ENCODE data around the gene JUND.

JUND gene

DNA sequence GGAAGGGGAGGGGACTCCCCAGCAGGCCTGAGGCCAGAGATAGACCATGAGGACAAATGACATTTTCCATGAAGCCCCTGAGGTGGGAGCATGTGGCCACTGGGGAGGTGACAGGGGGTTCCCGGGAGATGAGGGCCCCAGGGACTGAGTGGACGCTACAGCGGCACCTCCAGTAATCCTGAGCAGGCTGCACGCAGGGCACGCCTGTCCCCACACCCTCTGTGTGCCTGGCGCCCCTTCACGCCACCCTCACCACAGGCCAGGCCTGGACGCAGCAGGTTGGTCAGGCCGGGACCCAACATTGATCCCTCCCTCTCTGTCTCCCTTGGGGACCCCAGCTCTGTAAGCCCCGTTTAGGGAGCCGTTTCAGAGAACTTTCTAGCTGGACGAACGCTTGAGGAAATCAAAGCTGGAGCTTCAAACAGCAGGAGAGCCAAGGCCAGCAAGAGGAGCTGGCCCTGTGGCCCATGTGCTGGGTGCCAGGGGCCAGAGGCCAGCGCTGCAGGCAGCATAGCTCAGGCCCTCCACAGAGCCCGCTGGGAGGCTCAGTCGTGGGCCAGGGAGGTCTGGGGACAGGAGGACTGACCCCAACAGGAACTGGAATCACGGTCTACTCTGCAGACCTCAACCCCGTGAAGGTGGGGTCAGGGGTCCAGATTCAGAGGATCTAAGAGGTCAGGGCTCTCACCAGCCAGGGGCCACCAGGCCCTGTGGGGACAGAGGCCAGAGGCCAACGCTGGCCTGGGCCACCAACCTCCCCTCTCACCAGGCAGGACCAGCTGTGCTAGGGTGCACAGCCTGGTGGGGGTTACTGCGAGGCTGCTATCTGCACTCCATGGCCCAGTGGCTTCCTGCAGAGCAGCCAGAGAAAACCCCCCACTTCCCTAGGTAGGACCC is 26.9 kb upstream of the JUND start:
- DNase-seq = no peak

DNA sequence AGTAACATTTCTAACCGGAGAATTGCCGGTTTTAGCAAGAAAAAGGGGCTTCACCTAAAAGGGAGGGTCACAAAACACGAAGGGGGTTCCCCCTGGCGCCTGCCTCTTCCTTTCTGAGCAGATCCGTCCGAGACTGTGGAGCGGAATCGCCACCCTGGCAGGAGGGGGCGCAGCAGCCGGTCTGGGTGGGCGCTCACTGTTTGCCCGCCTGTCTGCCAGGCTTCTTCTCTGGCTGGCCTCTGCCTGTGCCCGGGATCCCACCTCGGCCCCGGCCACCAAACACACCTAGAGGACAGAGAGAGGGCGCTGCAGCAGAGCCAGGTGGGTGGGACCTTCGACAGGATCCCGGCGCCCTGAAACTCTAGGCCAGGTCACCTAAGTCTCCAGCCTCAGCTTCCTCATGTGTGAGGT is 25.9 kb upstream of the JUND start:
- no peak for DNase-seq

DNA sequence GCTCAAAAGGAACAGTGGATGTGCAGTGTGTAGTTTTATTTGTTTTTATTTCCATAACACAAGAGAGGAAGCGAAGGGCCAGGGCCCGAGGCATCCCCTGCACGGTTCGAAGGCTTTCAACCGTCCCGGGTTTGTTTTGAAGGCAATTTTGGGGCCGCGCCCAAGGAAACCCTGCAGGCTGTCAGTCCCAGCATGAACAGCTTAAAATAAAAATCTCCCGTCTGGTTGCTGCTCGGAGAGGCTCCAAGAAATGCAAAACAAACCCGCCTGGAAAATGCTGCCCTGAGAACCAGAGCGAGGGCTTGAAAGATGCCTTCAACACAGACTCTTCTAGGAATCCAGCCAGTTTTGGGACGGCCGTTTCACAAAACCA is 25.5 kb upstream of the JUND start:
- no peak for DNase-seq

DNA sequence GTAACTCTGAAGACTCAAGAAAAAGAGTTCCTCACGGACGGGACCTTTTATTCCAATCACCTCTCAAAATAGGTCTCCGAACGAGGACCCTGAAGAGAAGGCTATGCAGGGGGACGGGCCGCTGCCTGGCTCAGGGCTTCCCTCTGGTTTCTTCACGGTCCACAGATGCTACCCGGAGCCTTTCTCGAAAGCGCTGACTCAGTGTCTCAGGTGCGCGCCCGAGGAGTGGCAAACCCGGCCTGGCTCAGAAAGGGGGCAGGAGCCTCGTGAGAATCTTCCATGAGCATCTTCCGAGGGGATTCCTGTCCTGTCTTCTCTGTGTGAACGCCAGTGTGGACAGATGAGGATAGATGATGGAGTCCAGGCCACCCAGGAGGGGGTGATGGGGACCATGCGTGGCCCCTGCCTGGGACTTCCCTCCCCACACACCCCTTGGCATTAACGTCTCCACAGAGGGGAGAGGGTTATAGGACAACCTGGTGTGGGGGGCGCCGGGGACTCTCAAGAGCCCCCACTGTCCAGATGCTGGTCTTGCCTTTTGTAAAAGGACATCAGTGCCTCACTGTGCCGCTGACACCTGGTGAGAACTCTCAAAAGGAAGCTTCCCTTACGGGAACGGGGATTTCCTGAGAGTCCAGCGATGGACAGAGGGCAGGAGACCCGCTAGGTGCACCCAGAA is 24.9 kb upstream of the JUND start:
- no peak for DNase-seq

DNA sequence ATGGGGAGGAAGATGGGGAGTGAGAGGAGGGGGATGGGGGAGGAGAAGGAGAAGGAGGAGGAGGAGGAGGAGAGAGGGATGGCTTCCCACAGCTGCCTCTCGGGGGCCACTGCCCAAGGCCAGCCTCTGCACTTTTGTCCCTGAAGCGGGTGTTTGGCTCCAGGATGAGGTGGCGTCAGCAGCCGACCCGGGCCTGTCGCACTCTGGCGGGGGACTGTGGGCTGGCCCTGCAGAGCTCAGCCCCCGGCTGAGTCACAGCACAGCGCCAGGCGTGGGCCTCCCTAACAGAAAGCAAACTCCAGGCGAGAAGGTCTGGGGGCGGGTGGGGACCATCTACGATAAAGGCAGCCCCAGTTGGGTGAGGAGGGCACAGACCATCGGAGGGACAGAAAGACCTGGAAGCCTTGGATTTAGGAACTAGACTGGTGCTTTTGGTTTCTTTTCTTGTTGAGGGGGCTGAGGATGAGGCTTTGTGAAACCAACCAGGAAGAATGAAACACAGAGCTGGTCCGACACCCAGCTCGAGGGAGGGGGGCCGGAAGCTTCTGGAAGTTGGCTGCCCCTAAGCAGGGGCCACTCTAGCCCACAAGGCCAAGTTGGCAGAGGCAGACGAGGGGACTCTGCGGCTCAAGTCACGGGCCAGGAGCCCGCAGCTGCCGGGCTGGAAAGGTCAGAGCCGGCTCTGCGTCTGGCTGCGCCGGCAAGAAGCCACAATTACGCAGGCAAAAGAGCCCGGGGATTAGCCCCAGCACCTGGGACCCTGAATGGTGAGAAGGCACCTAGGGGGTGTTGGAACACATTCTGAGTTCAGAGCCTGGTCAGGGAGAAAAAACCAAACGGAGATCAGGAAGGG is 23.3 kb upstream of the JUND start:
- no peak for DNase-seq

DNA sequence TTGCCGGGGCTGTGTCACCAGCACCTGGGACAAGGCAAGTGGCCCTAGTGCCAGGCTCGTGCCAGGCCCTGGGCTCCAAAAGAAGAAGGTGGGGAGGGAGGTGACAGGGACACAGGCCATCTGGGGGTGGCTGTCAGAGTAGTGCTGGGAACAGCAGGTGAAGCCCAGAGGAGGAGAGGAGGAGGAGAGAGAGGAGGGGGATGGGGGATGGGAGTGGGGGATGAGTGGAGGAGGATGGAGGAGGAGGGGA is 22.7 kb upstream of the JUND start:
- DNase-seq = no peak

DNA sequence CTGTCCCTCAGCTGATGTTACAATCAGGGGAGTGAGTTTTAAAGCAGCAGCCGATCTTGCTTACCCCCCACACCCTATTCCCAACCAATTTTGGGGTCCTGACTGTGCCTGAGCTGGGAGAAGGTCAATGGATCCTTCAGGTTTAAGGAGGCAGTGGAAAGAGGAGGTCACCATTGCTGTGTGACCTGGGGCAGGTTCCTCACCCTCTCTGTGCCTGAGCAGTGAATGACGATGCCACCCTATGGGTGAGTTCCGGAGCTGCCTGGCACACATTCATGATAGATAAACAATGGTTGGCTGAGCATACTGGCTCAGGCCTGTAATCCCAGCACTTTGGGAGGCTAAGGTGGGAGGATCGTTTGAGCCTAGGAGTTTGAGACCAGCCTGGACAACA is 20.3 kb upstream of the JUND start:
- no peak for DNase-seq

DNA sequence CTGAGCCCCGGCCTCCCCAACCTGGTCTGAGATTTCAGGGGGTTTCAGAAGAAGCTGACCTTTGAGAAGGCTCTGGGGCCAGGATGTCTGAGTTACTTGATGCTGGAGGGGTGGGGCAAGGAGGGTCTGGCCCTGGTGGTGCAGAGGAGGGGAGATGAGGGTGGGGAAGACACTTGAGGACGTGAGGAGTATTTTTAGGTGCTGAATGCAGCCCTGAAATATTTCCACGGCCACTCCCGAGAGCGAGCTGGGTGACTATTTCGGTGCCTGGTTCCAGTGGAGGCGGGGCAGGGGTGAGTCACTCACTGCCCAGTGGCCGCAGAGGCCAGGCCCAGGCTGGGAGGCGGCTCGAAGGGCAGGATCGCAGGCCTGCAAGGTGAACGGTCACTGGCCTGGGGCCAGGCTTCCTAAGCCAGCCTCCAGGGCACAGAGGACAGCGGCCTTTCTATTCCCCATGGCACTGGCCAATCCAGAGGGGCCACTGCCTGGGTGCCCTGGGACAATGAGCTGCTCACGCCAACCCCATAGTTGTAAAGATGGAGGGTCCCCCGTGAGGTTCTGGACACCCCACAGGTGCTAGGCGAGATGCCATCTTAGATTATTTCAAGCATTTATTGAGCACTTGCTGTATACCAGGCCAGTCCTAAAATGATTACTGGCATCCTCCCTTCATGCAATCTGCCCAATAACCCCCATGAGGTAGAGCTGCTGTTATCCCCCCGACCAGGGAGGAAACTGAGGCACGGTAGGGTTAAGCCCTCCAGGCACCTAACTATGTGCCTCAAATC is 19.7 kb upstream of the JUND start:
- DNase-seq = no peak

DNA sequence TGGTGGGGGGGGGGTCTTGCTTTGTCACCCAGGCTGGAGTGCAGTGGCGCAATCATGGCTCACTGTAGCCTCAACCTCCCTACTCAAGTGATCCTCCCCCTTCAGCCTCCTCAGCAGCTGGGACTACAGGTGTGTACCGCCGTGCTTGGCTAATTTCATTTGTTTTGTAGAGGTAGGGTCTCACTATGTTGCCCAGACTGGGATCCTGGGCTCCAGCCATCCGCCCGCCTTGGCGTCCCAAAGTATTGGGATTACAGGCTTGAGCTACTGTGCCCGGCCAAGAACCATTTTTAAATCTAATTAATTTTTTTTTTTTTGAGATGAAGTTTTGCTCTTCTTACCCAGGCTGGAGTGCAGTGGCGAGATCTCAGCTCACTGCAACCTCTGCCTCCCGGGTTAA is 18.2 kb upstream of the JUND start:
- no peak for DNase-seq

DNA sequence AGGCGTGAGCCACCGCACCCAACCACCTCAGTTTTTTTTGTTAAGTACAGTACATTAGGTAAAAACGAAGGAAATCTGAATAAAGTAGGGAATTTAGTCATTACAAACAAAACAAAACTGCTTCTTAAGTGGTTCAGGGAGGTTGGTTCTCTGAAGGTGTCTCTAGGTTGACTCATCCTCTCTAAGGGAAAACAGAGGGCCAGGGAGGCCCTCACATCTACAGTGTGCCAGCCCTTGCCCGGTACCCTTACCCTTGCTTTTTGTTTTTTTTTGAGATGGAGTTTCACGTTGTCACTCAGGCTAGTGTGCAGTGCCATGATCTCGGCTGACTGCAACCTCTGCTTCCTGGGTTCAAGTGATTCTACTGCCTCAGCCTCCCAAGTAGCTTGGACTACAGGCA is 17.2 kb upstream of the JUND start:
- DNase-seq = no peak

DNA sequence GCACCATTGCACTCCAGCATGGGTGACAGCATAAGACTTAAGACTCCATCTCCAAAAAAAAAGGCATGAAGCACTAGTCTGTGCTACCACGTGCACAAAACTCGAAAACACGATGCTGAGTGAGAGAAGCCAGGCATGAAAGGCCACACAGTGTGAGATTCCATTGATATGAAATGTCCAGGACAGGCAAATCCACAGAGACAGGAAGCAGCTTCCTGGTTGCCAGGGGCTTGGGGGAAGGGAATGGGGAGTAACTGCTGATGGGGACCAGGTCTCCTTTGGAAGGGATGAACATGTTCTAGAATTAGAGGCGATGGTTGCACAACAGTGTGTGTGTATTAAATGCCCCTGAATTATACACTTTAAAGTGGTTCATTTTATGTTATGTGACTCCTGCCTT is 15.9 kb upstream of the JUND start:
- no peak for DNase-seq

DNA sequence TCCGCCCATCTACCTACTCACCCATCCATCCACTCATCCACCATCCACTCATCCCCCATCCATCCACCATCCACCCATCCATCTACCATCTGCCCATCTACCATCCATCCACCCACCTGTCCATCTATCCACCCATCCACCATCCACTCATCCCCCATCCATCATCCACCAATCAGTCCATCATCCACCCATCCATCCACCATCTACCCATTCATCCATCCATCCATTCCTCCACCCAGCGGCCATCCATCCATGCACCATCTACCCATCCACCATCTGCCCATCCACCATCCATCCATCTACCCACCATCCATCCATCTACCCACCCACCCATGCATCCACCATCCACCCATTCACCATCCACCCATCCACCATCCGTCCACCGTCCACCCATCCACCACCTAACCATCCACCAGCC is 13.6 kb upstream of the JUND start:
- no peak for DNase-seq

DNA sequence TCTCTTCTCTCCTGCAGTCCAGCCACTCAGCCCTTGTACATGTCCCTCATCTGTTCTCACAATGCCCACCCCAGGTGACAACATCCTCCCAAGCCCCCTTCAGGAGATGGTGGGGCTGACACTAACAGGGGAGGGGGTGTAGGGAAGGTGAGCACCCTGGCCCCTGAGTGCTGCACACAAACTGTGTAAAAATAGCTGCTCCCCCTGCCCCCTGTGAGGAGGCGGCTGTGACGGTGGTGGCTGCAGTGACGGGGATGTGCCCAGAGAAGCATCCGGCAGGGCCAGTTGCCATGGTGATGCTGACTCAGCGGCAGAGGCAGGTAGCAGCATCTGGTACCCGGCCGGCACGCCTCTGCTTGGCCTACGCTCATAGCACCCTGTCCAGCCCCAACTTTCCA is 13.0 kb upstream of the JUND start:
- peak; percentile 16 for DNase-seq

DNA sequence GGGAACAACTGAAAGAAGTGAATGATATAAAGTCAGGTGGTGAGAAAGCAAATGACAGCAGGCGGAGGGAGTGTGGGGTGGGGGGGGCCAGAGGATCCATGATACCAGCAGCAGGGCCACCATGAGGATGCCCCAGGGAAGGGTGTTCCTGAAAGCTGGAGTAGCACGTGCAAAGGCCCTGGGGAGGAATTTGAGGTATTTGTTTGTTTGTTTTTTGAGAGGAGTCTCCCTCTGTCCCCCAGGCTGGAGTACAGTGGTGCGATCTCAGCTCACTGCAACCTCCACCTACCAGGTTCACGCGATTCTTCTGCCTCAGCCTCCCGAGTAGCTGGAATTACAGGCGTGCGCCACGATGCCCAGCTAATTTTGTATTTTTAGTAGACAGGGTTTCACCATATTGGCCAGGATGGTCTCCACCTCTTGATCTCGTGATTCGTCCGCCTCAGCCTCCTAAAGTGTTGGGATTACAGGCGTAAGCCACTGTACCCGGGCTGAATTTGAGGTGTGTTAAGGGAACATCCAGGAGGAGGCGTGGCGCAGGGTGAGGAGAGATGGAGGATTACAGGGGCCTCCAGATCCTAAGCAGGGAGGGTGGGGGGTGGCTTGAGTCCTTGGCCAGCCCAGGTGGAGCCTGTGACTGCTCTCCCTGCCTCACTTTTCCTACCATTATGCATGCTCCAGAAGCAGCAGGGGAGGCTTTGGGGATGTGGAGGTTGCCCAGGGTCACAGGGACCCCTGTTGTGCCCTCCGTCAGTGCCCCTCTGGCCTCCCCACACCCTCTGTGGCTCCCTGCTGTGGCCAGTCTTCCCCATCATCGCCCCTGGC is 12.4 kb upstream of the JUND start:
- DNase-seq = no peak

DNA sequence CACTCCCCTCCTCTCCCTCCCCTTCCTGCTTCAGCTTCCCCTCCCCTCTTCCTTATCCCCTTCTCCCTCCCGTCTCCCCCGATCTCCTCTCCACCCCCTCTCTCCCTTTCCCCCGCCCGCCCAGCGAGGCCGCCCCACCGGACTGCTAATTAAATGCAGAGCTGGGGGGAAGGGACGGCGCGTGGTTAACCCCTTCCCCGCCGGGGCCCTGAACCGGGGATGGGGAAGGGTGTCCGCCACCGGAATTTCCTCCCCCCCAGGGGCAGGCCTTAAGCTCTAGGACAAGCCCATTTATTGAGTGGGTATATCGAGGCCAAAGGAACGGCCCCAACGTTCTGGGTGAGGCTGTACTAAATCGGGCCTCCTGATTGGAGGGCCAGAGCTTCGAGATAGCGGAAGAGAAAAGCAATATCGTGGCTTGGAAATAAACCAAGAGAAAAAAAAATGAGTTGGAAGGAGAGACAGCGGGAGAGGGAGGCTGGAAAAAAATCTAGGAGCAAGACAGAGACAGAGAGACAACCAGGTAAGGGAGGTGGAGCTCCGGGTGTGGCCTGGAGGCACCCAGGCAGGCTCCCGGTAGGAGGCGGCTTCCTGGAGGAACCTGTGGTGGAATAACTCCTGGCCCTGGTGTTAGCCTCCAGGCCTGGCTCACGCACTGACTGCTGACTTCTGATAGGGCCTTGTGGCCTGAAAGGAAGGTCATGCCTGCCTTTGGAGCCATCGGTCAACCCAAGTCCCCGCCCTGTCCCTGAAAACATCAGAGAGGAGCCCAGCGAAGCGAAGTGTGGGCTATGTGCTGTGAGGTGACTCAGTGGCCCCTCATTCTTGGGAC is 11.6 kb upstream of the JUND start:
- no peak for DNase-seq

DNA sequence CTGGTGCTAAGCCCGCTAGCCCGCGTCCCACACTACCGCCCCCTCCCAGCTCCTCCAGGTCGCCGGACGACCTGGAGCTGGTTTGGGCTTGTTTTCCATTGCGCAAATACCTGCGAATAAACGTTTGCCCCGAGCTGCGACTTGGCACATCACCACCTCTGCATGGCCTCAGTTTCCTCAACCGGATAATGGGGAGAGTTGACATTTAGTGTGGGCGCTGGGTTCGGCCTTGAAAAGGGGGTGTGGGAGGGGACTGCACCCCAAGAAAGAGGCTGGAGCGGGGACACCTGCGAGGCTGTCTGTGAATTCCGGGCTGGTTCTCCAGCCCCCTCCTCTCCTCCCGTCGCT is 11.0 kb upstream of the JUND start:
- DNase-seq = no peak

DNA sequence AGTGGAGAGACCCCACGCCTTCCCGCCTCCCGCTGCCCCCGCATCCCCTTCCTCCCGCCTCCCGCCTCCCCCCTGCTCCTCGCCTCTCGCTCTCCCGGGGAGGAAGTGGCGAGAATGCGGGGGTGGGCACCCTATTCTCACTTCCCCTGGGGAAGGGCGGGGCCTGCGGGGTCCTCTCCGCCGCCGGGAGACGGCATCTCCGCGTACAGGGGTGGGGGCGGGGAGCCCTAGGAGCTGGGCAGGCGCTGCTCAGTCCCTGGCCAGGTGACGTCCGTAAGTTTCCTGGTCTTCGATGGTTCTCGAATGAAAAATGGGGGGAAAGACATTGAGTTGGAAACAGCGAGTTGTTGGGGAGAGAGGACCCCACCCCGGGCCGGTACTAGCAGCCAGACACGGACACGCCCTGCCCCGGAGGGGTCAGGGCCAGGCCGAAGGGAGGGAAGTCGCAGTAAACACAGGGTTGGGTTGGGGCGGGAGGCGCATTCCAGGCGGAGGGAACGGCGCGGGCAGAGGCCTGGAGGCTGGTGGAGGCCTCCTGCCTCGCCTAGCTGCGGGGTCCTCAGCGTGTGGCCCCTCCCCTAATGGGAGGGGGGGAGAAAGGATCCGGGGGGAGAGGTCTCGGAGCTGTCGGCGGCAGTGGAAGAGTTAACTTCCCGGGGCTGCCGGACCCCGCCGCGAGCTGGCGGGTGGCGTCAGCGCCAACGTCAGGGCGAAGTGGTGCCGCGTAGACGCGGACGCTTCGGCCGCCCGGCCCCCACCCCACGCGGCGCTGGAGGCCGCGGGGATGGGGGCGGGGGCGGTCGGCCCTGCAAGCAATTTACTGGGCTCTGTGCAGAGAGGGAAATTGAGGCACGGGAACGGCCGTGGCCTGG is 10.4 kb upstream of the JUND start:
- no peak for DNase-seq

DNA sequence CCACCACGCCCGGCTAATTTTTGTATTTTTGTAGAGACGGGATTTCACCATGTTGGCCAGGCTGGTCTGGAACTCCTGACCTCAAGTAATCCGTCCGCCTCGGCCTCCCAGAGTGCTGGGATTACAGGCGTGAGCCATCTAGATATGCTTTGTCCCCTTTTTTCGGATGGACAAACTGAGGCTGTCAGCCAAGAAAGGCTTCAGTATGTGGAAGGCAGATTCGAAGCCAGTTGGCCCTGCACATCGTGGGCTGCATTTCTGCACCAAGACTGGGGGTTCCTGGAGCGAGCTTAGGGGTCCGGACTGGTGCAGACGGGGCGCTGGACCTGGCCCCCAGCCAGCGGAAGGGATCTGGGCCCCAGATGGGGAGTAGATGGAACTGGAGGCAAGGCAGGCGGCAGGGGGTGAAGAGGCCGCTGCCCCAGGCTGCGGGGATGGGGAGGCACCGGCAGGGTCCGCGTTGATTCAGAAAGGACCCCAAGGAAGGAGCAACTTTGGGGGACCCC is 9.7 kb upstream of the JUND start:
- DNase-seq = no peak

DNA sequence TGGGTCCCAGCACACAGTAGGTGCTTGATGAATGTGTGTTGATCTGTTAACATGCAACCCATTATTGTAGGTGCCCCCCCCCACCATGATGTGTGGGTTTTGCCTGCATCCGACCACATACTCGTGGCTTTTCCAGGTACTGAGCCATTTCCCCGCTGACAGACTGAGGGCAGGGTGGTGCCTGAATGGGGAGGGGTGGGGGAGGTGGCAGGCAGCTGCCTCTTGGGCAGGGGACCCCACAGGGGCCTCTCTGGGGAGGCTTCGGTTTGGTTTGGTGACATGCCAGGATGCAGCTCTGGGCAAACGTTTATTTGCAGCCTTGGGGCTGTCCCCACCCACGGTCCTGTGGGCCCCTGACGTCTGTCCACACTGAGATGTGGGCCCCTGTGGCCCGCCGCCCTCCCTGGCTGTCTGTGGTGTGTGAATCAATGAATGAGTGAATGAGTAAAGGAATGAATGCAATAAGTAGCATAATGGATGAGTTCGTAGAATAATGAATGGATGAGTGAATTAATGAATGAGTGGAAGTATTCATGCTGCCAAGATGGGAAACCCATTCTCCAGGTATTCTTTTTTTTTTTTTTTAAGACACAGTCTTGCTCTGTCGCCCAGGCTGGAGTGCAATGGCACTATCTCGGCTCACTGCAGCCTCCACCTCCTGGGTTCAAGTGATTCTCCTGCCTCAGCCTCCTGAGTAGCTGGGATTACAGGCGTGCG is 9.0 kb upstream of the JUND start:
- no peak for DNase-seq
